A673 (cell line): ENCODE measurements around the gene IQGAP2.

ENCODE experiments used
- EZH2 ChIP-seq: fragments of 200-600 bp; sonication (generic); IDR thresholded peaks from 2 replicates; pipeline ENCODE4 v1.6.1; 2017; ENCODE audit warnings: borderline replicate concordance, low read depth, mild to moderate bottlenecking, mixed read lengths, antibody characterized with exemption, low read length; ENCODE audit not compliant: poor library complexity, severe bottlenecking
- TF ChIP-seq, protein P1 (sequence below): fragments of 300-800, 200-600 bp; sonication (generic); conservative IDR thresholded peaks from 2 replicates; pipeline ENCODE4 v1.5.1; 2017; ENCODE audit warnings: low read depth, mild to moderate bottlenecking, antibody characterized with exemption, low read length, moderate library complexity, mixed read lengths

DNA sequence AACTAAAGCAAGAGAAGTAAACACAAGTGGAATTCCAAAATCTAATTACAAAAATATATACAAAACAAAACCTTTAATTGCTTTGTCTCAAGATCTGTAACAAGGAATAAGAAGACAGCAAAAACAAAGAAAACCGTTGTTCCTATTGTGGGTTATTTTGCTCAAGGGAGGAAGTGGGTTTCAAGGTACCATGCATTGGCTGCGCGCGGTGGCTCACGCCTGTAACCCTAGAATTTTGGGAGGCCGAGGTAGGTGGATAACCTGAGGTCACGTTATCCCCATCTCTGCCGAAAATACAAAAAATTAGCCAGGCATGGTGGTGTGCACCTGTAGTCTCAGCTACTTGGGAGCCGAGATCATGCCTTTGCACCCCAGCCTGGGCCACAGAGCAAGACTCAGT, 12.1 kb upstream of the IQGAP2 start:
- TF ChIP-seq, protein P1, sequence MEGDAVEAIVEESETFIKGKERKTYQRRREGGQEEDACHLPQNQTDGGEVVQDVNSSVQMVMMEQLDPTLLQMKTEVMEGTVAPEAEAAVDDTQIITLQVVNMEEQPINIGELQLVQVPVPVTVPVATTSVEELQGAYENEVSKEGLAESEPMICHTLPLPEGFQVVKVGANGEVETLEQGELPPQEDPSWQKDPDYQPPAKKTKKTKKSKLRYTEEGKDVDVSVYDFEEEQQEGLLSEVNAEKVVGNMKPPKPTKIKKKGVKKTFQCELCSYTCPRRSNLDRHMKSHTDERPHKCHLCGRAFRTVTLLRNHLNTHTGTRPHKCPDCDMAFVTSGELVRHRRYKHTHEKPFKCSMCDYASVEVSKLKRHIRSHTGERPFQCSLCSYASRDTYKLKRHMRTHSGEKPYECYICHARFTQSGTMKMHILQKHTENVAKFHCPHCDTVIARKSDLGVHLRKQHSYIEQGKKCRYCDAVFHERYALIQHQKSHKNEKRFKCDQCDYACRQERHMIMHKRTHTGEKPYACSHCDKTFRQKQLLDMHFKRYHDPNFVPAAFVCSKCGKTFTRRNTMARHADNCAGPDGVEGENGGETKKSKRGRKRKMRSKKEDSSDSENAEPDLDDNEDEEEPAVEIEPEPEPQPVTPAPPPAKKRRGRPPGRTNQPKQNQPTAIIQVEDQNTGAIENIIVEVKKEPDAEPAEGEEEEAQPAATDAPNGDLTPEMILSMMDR = no peak
- TF ChIP-seq EZH2 = no peak
